ENCODE results near the gene GNB3.

Gene GNB3

DNA sequence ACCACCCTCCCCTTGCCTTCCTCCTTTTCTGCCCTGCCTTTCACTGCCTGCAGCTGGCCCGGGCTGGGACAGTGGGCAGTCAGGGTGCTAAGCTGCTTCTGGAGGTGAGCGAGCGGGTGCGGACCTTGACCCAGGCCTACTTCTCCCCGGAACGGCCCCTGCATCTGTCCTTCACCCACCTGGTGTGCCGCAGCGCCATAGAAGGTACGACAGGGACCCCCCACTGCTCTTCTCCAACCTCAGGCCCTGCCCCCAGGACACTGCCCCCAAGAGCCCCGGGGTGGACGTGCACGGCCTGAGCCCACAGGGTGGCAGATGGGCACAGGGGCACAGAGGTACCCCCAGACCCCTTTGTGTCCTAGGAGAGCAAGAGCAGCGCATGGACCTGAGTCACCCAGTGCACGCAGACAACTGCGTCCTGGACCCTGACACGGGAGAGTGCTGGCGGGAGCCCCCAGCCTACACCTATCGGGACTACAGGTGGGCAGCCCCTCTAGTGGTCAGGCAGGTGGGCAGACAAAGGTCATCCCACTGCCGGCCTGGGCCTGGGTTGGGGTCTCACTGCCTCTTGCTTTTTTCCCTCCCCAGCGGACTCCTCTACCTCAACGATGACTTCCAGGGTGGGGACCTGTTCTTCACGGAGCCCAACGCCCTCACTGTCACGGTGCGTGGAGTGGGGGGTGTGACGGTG lies 3.2 kb upstream of the GNB3 start:
- no peak for DNase-seq (ENCODE audit: low read depth)

DNA sequence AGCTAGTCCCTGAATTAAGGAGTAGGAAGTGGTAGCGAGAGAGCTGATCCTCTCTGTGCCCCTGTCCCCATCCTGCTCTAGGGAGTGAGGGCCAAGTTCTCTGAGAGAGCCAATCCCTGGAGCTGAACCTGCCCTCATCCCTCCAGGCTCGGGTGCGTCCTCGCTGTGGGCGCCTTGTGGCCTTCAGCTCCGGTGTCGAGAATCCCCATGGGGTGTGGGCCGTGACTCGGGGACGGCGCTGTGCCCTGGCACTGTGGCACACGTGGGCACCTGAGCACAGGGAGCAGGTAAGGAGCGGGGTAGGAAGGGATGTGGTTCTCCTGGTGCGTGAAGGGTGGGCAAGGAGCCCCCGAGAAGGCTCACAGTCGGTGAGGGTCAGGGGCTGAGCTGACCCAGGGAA lies 1.9 kb upstream of the GNB3 start:
- DNase-seq (ENCODE audit: low read depth): no peak

DNA sequence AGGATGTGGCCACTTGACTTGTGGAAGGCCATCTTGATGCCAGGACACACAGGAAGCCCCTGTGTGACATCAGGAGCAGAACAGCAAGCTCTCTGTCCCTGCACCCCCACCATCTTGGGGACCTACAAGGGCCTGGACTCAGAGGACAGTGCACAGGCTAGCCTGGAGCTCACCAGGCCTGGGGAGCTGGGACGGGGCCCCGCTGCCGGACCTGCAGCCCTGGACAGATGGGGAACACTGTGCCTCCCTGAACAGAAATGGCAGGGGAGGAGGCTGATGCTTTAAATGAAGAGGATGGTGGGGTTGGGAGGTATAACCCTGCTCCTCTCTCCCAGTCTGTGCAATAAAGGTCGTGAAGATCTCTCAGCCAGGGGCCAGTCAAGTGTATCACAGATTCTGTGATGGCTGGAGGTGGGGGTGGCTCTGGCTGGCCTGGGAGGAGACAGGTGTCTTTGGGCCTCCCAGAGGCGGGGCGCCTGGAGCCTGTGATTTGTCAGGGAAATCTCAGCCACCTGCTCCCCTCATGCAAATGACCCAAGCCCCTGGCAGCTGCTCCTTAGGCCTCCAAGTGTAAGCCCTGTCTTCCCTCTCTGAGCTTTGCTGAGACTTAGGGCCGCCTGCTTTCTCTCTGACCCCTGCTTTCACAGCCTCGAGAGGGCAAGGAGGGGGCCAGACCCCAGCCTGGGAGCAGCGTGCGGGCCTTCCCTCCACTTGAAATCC lies 1.1 kb upstream of the GNB3 start:
- DNase-seq (ENCODE audit: low read depth): no peak

- DNase-seq (ENCODE audit: low read depth): no peak
Measured at GRCh38 chr12:6840330-6840729, 395 bp upstream of the GNB3 start.

- no peak for DNase-seq (ENCODE audit: low read depth)
Measured at GRCh38 chr12:6842075-6842474, 1.4 kb downstream of the GNB3 start.

DNA sequence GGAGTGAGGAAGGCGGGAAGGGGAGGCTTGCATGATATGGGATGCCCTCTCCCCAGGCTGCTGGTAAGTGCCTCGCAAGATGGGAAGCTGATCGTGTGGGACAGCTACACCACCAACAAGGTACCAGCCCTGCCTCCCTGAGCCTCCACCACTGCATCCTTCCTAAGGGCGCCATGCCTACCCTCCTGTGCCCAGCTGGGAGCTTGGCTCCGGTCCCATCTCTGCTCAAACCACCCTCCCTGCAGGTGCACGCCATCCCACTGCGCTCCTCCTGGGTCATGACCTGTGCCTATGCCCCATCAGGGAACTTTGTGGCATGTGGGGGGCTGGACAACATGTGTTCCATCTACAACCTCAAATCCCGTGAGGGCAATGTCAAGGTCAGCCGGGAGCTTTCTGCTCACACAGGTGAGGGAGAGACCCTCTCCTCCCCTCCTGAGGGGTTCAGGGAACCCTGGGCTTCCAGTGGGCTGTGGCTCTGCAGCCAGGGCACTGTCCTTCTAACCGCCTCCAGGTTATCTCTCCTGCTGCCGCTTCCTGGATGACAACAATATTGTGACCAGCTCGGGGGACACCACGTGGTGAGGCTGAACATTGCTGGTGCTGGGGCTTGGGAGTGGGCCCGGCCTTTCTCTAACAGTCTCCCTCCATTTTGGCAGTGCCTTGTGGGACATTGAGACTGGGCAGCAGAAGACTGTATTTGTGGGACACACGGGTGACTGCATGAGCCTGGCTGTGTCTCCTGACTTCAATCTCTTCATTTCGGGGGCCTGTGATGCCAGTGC lies 2.6 kb downstream of the GNB3 start:
- DNase-seq (ENCODE audit: low read depth): no peak

- no peak for DNase-seq (ENCODE audit: low read depth)
Measured at GRCh38 chr12:6845395-6845794, 4.7 kb downstream of the GNB3 start.

GRCh38 chr12:6846316-6846869 lies 5.7 kb downstream of the GNB3 start:
- DNase-seq (ENCODE audit: low read depth): no peak

DNA sequence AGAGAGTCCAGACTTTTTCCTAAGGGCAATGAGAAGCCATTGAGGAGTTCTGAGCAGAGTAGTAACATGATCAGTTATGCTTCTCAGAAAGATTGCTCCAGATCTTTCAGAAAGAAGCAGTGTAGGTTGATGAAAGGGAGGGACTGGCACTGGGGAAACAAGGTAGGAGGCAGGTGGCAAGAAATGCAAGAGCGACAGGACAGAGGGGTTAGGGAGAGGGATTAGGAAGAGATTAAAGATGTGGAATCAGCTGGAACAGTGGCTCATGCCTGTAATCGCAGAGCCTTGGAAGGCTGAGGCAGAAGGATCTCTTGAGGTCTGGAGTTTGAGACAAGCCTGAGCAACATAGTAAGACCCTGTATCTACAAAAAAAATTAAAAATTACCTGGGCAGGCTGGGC lies 7.0 kb downstream of the GNB3 start:
- no peak for DNase-seq (ENCODE audit: low read depth)

- DNase-seq (ENCODE audit: low read depth): no peak
Measured at GRCh38 chr12:6849427-6849826, 8.7 kb downstream of the GNB3 start.

- no peak for DNase-seq (ENCODE audit: low read depth)
Measured at GRCh38 chr12:6849976-6850560, 9.3 kb downstream of the GNB3 start.

- DNase-seq (ENCODE audit: low read depth): no peak
Measured at GRCh38 chr12:6850796-6851152, 10.0 kb downstream of the GNB3 start.

DNA sequence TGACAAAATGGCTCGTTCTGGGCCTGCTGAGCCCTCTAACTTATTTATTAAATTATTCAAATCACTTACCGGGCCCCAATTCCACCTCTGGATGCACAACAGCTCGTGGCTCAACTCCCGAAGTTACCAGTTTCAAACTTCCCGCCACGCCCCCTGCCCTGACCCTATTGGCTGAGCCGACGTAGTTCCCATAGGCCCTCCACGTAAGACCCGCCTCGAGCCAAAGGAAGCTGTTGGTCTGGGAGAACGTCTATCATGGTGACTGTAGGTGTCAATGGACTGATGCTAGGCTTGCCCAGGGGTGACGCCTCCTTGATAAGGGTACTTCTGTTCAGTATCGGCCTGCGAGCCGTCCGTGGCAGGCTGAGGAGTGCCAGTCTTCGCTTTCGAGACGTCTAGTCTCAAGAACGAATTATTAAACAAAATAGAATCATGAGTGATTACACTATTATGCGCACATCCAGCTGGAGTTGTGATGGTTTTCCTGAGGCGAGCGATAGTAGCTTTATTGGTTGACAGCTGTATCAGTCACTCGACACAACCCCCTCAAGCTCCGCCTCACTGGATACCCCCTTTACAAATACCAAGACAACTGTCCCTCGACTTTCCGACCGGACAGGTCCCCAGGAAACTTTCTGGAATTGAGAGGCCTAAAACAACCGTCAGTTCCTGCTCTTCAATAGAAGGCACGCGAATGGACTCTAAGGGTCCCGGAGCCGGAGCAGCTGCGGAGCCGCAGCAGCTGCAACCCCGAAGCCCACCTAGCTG lies 10.6 kb downstream of the GNB3 start, which contains the start of gene CDCA3:
TSS of gene CDCA3 (minus strand) at position 134 of the 768 bp plus-strand sequence. CDS start 334 bp downstream, outside the sequence.
- DNase-seq (ENCODE audit: low read depth): peak; percentile 99

GRCh38 chr12:6851921-6852650 lies 11.4 kb downstream of the GNB3 start, which contains the start of gene USP5:
TSS of gene USP5 (plus strand) at chr12:6852150. CDS start at chr12:6852180, 30 bp downstream.
- DNase-seq (ENCODE audit: low read depth): peak; percentile 100

- peak; percentile 76 for DNase-seq (ENCODE audit: low read depth)
Measured at GRCh38 chr12:6852651-6853354, 12.1 kb downstream of the GNB3 start.

- DNase-seq (ENCODE audit: low read depth): no peak
Measured at GRCh38 chr12:6853626-6854025, 12.9 kb downstream of the GNB3 start.

DNA sequence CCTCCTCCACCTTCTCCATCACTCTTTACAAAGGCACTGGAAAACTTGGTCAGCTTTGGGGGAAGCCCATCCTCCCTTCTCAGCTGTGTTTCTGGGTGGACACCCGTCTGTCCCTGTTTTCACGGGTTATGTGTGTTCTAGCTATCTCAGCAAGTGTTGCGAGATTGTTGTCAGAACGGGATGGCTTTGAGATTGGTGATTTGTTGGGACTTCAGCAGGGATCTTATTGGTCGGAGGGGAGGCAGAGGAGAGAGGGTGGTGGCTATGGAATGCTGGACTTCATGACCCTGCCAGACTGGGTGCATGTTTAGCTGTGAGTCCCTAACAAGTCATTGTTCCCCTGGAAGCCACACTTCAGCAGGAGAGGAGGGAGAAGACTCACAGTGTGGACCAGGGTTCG lies 13.3 kb downstream of the GNB3 start:
- no peak for DNase-seq (ENCODE audit: low read depth)

- DNase-seq (ENCODE audit: low read depth): no peak
Measured at GRCh38 chr12:6855322-6855721, 14.6 kb downstream of the GNB3 start.

GRCh38 chr12:6858799-6859198 lies 18.1 kb downstream of the GNB3 start:
- DNase-seq (ENCODE audit: low read depth): no peak

DNA sequence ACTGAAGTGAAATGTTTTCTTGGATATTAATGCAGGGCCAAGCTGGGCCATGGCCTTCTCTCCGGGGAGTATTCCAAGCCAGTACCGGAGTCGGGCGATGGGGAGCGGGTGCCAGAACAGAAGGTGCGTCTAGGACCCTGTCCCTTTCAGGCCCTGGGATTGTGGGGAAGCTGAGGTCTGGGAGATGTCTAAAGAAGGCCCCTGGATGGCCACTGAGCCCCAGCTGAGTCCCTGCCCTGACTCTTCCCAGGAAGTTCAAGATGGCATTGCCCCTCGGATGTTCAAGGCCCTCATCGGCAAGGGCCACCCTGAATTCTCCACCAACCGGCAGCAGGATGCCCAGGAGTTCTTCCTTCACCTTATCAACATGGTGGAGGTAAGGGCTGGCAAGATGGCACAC lies 19.4 kb downstream of the GNB3 start:
- DNase-seq (ENCODE audit: low read depth): no peak

Measured in EH (cell line).